Osteoblast (primary cell): ENCODE measurements around the gene TTC28. TPM values are rescaled to one million over a fixed set of nuclear protein-coding genes. Genes with fewer than 3 reads are reported as not detected.

Source experiments
- DNase-seq: peaks from one replicate; pipeline ENCODE4 v3.0.0; 2011; ENCODE audit warnings: low spot score, mixed read lengths; ENCODE audit not compliant: insufficient read length; ENCODE audit errors: missing footprints
- H2AFZ ChIP-seq: 2 replicates; pipeline ENCODE4 v1.6.0; 2011; ENCODE audit warnings: mild to moderate bottlenecking, low read length
- H3K27ac ChIP-seq: 2 replicates; pipeline ENCODE4 v1.5.1; 2011; ENCODE audit warnings: mild to moderate bottlenecking, low read depth, low read length, moderate library complexity
- H3K27me3 ChIP-seq: 2 replicates; pipeline ENCODE4 v1.6.0; 2012; ENCODE audit warnings: mild to moderate bottlenecking, control low read depth, inconsistent platforms, low read length, moderate library complexity; ENCODE audit not compliant: insufficient read depth
- H3K36me3 ChIP-seq: 2 replicates; pipeline ENCODE4 v1.5.1; 2011; ENCODE audit warnings: mild to moderate bottlenecking, low read length, control low read depth, moderate library complexity; ENCODE audit not compliant: insufficient read depth
- H3K4me1 ChIP-seq: 2 replicates; pipeline ENCODE4 v1.5.1; 2011; ENCODE audit warnings: mild to moderate bottlenecking, low read length, control low read depth, moderate library complexity; ENCODE audit not compliant: insufficient read depth
- H3K4me2 ChIP-seq: 2 replicates; pipeline ENCODE4 v1.6.0; 2011; ENCODE audit warnings: mild to moderate bottlenecking, low read length; ENCODE audit not compliant: insufficient read depth
- H3K4me3 ChIP-seq: fragments of 200-600 bp; sonication (generic); 3 replicates; pipeline ENCODE4 v1.5.1; 2012; ENCODE audit warnings: mild to moderate bottlenecking, low read length, inconsistent platforms; ENCODE audit not compliant: insufficient read depth
- H3K79me2 ChIP-seq: 2 replicates; pipeline ENCODE4 v1.6.0; 2012; ENCODE audit warnings: mild to moderate bottlenecking, low read length, control low read depth, inconsistent platforms; ENCODE audit not compliant: insufficient read depth
- H3K9me3 ChIP-seq: 2 replicates; pipeline ENCODE4 v1.5.1; 2011; ENCODE audit warnings: low read depth, low read length, control low read depth
- H4K20me1 ChIP-seq: 2 replicates; pipeline ENCODE4 v1.6.0; 2012; ENCODE audit warnings: mild to moderate bottlenecking, low read length, control low read depth; ENCODE audit not compliant: insufficient read depth
- total RNA-seq: library from RNA; depleted of rRNA; stranded (reverse); fragments of >200 nt; gene quantifications from 2 replicates; pipeline ENCODE4 v1.2.3, GENCODE V29; 2012
- TF ChIP-seq, protein P1 (sequence below): IDR thresholded peaks from 2 replicates; pipeline ENCODE4 v1.5.1; 2011; ENCODE audit warnings: mild to moderate bottlenecking, low read depth, low read length, moderate library complexity; ENCODE audit errors: extremely low read depth

Gene TTC28
- total RNA-seq, 1 donor = 48.1 TPM

DNA sequence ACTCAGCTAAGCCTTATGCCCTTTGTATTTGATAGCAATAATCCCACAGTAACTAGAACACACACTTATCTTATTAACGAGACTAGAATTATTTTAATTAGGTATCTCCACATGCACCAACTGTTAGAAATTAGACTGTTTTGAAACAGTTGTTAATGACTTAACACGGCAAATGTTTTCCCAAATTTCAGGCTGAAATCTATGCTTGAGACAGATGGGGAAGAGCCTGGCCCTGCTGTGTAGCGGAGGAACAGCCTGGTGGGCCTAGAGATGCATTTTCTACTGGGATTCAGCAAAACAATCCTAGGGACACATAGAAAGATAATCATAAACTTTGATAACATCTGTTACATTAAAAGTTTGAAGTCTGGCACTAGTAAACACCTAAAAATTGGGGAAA lies 273.4 kb downstream of the TTC28 start:
- Histone ChIP-seq H3K79me2 (peaks cover 2% of the 10 kb centered on the region), H3K4me1 (peaks cover 14% of the 10 kb centered on the region), H3K9me3 (no peaks in the 10 kb centered on the region), H3K36me3 (no peaks in the 10 kb centered on the region), H2AFZ (no peak overlapping the region), H3K4me2 (no peak overlapping the region), H3K4me3 (no peak overlapping the region), H3K27me3 (no peaks in the 10 kb centered on the region), H3K27ac (no peak overlapping the region), H4K20me1 (no peaks in the 10 kb centered on the region)
- TF ChIP-seq, protein P1, sequence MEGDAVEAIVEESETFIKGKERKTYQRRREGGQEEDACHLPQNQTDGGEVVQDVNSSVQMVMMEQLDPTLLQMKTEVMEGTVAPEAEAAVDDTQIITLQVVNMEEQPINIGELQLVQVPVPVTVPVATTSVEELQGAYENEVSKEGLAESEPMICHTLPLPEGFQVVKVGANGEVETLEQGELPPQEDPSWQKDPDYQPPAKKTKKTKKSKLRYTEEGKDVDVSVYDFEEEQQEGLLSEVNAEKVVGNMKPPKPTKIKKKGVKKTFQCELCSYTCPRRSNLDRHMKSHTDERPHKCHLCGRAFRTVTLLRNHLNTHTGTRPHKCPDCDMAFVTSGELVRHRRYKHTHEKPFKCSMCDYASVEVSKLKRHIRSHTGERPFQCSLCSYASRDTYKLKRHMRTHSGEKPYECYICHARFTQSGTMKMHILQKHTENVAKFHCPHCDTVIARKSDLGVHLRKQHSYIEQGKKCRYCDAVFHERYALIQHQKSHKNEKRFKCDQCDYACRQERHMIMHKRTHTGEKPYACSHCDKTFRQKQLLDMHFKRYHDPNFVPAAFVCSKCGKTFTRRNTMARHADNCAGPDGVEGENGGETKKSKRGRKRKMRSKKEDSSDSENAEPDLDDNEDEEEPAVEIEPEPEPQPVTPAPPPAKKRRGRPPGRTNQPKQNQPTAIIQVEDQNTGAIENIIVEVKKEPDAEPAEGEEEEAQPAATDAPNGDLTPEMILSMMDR = no peak
- DNase-seq = no peak

DNA sequence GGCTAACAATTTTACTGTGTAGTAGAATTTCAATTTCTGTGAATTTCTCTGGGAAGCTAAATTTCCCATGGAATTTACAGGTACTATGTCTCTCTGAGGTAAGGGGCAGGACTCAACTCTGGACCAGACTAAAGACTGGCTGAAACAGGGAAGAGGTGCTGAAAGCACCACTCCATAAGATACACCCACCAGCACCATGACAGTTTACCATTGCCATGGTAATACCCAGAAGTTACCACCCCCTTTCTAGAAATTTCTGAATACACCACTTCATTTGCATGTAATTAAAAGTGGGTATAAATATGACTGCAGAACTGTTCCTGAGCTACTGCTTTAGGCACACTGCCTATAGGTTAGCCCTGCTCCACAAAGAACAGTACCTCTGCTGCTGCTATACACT lies 274.1 kb downstream of the TTC28 start:
- H3K9me3 ChIP-seq = no peaks in the 10 kb centered on the region
- H3K4me3 ChIP-seq = no peak overlapping the region
- H3K4me2 ChIP-seq = no peak overlapping the region
- no peak overlapping the region for H3K27ac ChIP-seq
- peaks cover 2% of the 10 kb centered on the region for H3K79me2 ChIP-seq
- H2AFZ ChIP-seq = no peak overlapping the region
- H3K36me3 ChIP-seq = no peaks in the 10 kb centered on the region
- H3K4me1 ChIP-seq = peaks cover 7% of the 10 kb centered on the region
- H4K20me1 ChIP-seq = no peaks in the 10 kb centered on the region
- TF ChIP-seq, protein P1 = no peak
- no peak for DNase-seq
- no peaks in the 10 kb centered on the region for H3K27me3 ChIP-seq

DNA sequence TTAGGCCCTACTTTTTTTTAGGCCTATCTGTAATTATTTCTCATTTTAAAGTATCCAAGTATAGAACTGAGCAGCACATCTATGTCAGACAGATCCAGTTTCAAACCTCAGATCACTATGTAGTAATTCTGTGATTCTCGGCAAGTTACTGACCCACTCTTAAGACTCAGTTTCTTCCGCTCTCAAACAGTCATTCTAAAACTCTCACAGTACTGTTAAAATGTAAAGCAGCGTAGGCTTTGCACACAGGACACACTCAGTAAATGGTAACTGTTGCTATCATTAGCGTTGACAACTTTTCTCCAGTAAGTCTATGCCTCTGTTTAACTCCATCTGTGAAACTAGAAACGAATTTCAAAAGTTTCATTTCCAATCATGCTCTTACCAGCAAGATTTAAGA lies 277.1 kb downstream of the TTC28 start:
- no peak overlapping the region for H3K27ac ChIP-seq
- no peaks in the 10 kb centered on the region for H3K36me3 ChIP-seq
- H2AFZ ChIP-seq = no peak overlapping the region
- H3K9me3 ChIP-seq = no peaks in the 10 kb centered on the region
- H3K4me2 ChIP-seq = no peak overlapping the region
- H3K4me3 ChIP-seq = no peak overlapping the region
- H3K4me1 ChIP-seq = no peaks in the 10 kb centered on the region
- TF ChIP-seq, protein P1 = no peak
- DNase-seq = no peak
- no peaks in the 10 kb centered on the region for H3K79me2 ChIP-seq
- no peaks in the 10 kb centered on the region for H4K20me1 ChIP-seq
- H3K27me3 ChIP-seq = no peaks in the 10 kb centered on the region

DNA sequence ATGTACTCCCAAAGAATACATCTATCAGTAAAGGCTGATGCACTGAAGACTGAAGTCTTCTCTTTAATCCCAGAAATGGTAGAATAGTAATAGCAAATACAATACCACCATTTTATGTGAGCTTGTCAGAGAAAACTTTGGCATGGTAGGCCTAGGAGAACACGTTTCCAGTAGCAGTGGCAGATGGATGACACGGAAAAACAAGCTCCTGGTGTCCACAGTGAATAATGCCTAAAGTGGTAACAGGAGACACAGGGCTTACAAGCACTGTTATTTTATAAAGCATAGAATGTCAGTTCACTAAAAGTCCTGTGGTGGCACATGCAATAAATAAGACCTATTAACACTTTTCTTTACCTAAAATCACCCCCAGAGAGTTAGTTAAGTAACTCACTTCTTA lies 277.6 kb downstream of the TTC28 start:
- Histone ChIP-seq H4K20me1 (no peaks in the 10 kb centered on the region), H3K4me1 (peaks cover 1% of the 10 kb centered on the region), H2AFZ (no peak overlapping the region), H3K79me2 (no peaks in the 10 kb centered on the region), H3K27me3 (no peaks in the 10 kb centered on the region), H3K4me3 (no peak overlapping the region), H3K27ac (no peak overlapping the region), H3K9me3 (no peaks in the 10 kb centered on the region), H3K36me3 (no peaks in the 10 kb centered on the region), H3K4me2 (no peak overlapping the region)
- DNase-seq = peak; percentile 19
- TF ChIP-seq, protein P1 = no peak
